Esophagus muscularis mucosa (tissue), 3 donors: ENCODE data around the gene DNAH17.

ENCODE experiments used
- POLR2A ChIP-seq: fragments of 450-650 bp; IDR thresholded peaks from one replicate; pipeline ENCODE4 v1.6.1; 2017; ENCODE audit warnings: antibody characterized with exemption, moderate library complexity, mild to moderate bottlenecking, low read depth
- POLR2AphosphoS5 ChIP-seq, 2 donors: sonication (generic); formaldehyde crosslinking; IDR thresholded peaks; one replicate each; pipeline ENCODE4 v1.6.1; 2017; ENCODE audit warnings: antibody characterized with exemption in 2 of 2
- TF ChIP-seq, protein P1 (sequence below), 3 experiments: fragments of 200-600 bp in 2 of 3; fragments of 450-650 bp in 1 of 3; sonication (generic) in 2 of 3; IDR thresholded peaks; one replicate each; pipeline ENCODE4 v1.5.1; 2017 to 2019; ENCODE audit warnings: antibody characterized with exemption in 3 of 3, mild to moderate bottlenecking in 2 of 3, moderate library complexity in 1 of 3

DNA sequence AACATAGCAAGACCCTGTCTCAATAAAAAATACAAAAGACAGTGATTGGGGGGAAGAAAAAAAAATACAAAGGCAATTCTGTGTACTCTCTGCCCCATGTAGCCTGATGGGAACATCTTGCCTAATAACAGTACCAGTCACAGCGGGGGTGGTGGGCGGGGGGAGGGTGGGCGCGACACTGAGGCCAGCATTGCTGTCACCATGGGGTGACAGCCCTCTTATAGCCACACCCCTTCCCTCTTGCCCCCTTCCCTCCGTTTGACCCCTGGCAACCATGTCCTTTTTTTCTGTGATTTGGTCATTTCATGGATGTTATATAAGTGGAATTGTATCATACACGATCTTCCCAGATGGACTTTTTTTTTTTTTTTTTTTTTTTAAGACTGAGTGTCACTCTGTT, 80.9 kb downstream of the DNAH17 start:
- TF ChIP-seq, protein P1, sequence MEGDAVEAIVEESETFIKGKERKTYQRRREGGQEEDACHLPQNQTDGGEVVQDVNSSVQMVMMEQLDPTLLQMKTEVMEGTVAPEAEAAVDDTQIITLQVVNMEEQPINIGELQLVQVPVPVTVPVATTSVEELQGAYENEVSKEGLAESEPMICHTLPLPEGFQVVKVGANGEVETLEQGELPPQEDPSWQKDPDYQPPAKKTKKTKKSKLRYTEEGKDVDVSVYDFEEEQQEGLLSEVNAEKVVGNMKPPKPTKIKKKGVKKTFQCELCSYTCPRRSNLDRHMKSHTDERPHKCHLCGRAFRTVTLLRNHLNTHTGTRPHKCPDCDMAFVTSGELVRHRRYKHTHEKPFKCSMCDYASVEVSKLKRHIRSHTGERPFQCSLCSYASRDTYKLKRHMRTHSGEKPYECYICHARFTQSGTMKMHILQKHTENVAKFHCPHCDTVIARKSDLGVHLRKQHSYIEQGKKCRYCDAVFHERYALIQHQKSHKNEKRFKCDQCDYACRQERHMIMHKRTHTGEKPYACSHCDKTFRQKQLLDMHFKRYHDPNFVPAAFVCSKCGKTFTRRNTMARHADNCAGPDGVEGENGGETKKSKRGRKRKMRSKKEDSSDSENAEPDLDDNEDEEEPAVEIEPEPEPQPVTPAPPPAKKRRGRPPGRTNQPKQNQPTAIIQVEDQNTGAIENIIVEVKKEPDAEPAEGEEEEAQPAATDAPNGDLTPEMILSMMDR (IDR thresholded peaks at IDR 0.05), result no peak
- TF ChIP-seq POLR2AphosphoS5 (IDR thresholded peaks at IDR 0.05) (no peak), POLR2A (no peak)
